Glutamatergic neuron (in vitro differentiated cells): ENCODE measurements around the gene KIF26B. TPM values are rescaled to one million over a fixed set of nuclear protein-coding genes. Genes with fewer than 3 reads are reported as not detected.
"Not testable (repeated sequence)": the region's sequence is repeated elsewhere in the genome, so short reads cannot be mapped to it uniquely, and the experiment has no call there.

Source experiments
- DNase-seq: peaks from one replicate; pipeline ENCODE4 v3.0.0; 2022
- H3K27ac Mint-ChIP-seq: one replicate; pipeline ENCODE4 v1.8.0; 2020; ENCODE audit warnings: mild to moderate bottlenecking, mixed read lengths, inconsistent platforms; ENCODE audit not compliant: unreplicated experiment
- H3K27me3 Mint-ChIP-seq: one replicate; pipeline ENCODE4 v1.8.0; 2020; ENCODE audit warnings: mild to moderate bottlenecking, moderate library complexity, mixed read lengths, inconsistent platforms; ENCODE audit not compliant: unreplicated experiment
- H3K36me3 Mint-ChIP-seq: one replicate; pipeline ENCODE4 v1.8.0; 2020; ENCODE audit warnings: mild to moderate bottlenecking, mixed read lengths, inconsistent platforms; ENCODE audit not compliant: unreplicated experiment
- H3K4me1 Mint-ChIP-seq: one replicate; pipeline ENCODE4 v1.8.0; 2020; ENCODE audit warnings: mild to moderate bottlenecking, low read depth, mixed read lengths, inconsistent platforms; ENCODE audit not compliant: unreplicated experiment
- H3K4me3 Mint-ChIP-seq: one replicate; pipeline ENCODE4 v1.8.0; 2020; ENCODE audit warnings: mild to moderate bottlenecking, mixed read lengths, inconsistent platforms; ENCODE audit not compliant: unreplicated experiment
- H3K9me3 Mint-ChIP-seq: one replicate; pipeline ENCODE4 v1.8.0; 2020; ENCODE audit warnings: mild to moderate bottlenecking, moderate library complexity, mixed read lengths, inconsistent platforms; ENCODE audit not compliant: unreplicated experiment
- CTCF ChIP-seq: fragments of 200-600 bp; sonication (generic); IDR thresholded peaks from one replicate; pipeline ENCODE4 v1.5.0; 2021; ENCODE audit not compliant: partially characterized antibody, unreplicated experiment
- total RNA-seq: library from RNA; stranded (reverse); fragmentation: NEBNext Ultra II Directional; extraction: Animal tissue kit (Norgen Biotek cat#: 25700); gene quantifications from one replicate; pipeline ENCODE4 v1.2.1, GENCODE V29; 2021; ENCODE audit not compliant: unreplicated experiment

The KIF26B gene
- total RNA-seq, 1 donor from 2014 or later: 2.4 TPM

- H3K36me3 Mint-ChIP-seq: no peaks in the 10 kb centered on the region
- H3K4me3 Mint-ChIP-seq: no peak overlapping the region
- H3K27me3 Mint-ChIP-seq: no peaks in the 10 kb centered on the region
- no peak for TF ChIP-seq CTCF
- DNase-seq: no peak
- no peaks in the 10 kb centered on the region for H3K4me1 Mint-ChIP-seq
- H3K9me3 Mint-ChIP-seq: peaks cover 3% of the 10 kb centered on the region
- no peak overlapping the region for H3K27ac Mint-ChIP-seq
Observed at GRCh38 chr1:245694753-245695195, 540.0 kb downstream of the KIF26B start.

- no peak for DNase-seq
- H3K4me1 Mint-ChIP-seq: no peaks in the 10 kb centered on the region
- H3K27ac Mint-ChIP-seq: no peak overlapping the region
- no peak overlapping the region for H3K4me3 Mint-ChIP-seq
- H3K27me3 Mint-ChIP-seq: no peaks in the 10 kb centered on the region
- no peaks in the 10 kb centered on the region for H3K36me3 Mint-ChIP-seq
- H3K9me3 Mint-ChIP-seq: peaks cover 2% of the 10 kb centered on the region
- no peak for TF ChIP-seq CTCF
Observed at GRCh38 chr1:245695211-245695610, 540.4 kb downstream of the KIF26B start.

- not testable (repeated sequence) for H3K36me3 Mint-ChIP-seq, H3K4me1 Mint-ChIP-seq, H3K27me3 Mint-ChIP-seq, H3K9me3 Mint-ChIP-seq, H3K4me3 Mint-ChIP-seq, DNase-seq, H3K27ac Mint-ChIP-seq
Observed at GRCh38 chr1:245695701-245696100, 540.9 kb downstream of the KIF26B start.

DNA sequence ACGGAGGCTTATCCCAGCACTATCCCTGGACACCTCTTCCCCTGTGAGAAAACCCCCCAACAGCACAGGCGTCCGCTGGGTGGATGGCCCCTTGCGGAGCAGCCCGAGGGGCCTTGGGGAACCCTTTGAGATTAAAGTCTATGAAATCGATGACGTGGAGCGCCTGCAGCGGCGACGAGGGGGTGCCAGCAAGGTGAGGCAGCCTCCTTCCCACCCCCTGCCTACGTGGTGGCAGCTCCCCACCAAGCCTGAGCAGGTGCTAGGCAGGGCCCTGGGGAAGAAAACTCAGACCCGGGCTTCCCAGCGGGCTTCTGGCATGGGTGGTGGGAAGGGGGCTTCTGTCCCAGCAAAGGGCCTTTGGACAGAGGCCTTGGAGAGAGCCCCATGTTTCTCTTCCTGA, 543.3 kb downstream of the KIF26B start:
- Mint-ChIP-seq H3K9me3 (peaks cover 2% of the 10 kb centered on the region), H3K27me3 (peaks cover 2% of the 10 kb centered on the region), H3K4me3 (no peak overlapping the region), H3K4me1 (no peaks in the 10 kb centered on the region), H3K36me3 (no peaks in the 10 kb centered on the region), H3K27ac (no peak overlapping the region)
- TF ChIP-seq CTCF: no peak
- no peak for DNase-seq

DNA sequence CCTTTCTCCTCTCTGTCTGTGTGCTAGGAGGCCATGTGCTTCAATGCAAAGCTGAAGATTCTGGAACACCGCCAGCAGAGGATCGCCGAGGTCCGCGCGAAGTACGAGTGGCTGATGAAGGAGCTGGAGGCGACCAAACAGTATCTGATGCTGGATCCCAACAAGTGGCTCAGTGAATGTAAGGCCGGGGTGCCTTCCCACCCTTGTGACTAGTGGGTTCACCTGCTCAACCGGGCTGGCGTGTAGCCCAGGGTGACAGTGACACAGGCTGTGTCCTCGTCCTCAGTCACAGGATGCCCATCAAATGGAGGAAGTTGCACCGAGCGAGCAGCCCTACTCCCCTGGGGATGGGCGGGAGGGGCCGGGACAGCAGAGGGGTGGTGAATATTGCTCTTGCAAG, 544.1 kb downstream of the KIF26B start:
- Mint-ChIP-seq H3K4me3 (no peak overlapping the region), H3K27me3 (peaks cover 2% of the 10 kb centered on the region)

More for the DNA sequence above, 544.1 kb downstream of the KIF26B start:
- H3K4me1 Mint-ChIP-seq: no peaks in the 10 kb centered on the region
- H3K36me3 Mint-ChIP-seq: no peaks in the 10 kb centered on the region
- no peak overlapping the region for H3K27ac Mint-ChIP-seq
- H3K9me3 Mint-ChIP-seq: peaks cover 2% of the 10 kb centered on the region
- DNase-seq: no peak
- no peak for TF ChIP-seq CTCF
